HepG2 (cell line): ENCODE data around the gene VARS1. TPM values are rescaled to one million over a fixed set of nuclear protein-coding genes. Genes with fewer than 3 reads are reported as not detected.
A peak's percentile ranks its signal among the peaks of the same experiment; 100 is the strongest.

Experiments
- ASH2L ChIP-seq: fragments of 300-600, 200-600 bp; sonication (generic); IDR thresholded peaks from 2 replicates; pipeline ENCODE4 v1.7.0; 2017; ENCODE audit warnings: low read depth, mild to moderate bottlenecking, moderate library complexity, mixed read lengths, low read length; ENCODE audit not compliant: insufficient read length
- FIP1L1 ChIP-seq: fragments of 200-400 bp; formaldehyde crosslinking; IDR thresholded peaks from 2 replicates; pipeline ENCODE4 v1.6.1; 2018; ENCODE audit warnings: low read depth, mild to moderate bottlenecking, low read length, moderate library complexity, borderline replicate concordance; ENCODE audit not compliant: insufficient read depth
- HDAC2 ChIP-seq: sonication (generic); formaldehyde crosslinking; IDR thresholded peaks from 2 replicates; pipeline ENCODE4 v1.4.0; 2020; ENCODE audit warnings: missing genetic modification reagents
- HDAC6 ChIP-seq: fragments of 200-600 bp; sonication (generic); IDR thresholded peaks from 2 replicates; pipeline ENCODE4 v1.7.0; 2017; ENCODE audit warnings: mild to moderate bottlenecking, antibody characterized with exemption, low read length, low read depth
- KDM5B ChIP-seq: sonication (generic); formaldehyde crosslinking; IDR thresholded peaks from 2 replicates; pipeline ENCODE4 v1.4.0; 2020; ENCODE audit warnings: missing genetic modification reagents, mild to moderate bottlenecking, borderline replicate concordance
- MBD4 ChIP-seq: IDR thresholded peaks from 2 replicates; pipeline ENCODE4 v1.6.1; 2012; ENCODE audit warnings: low read length, inconsistent platforms, borderline replicate concordance
- POGZ ChIP-seq: sonication (generic); formaldehyde crosslinking; IDR thresholded peaks from 2 replicates; pipeline ENCODE4 v1.4.0; 2020; ENCODE audit warnings: mild to moderate bottlenecking, missing genetic modification reagents
- SIN3A ChIP-seq: IDR thresholded peaks from 2 replicates; pipeline ENCODE4 v1.6.1; 2011; ENCODE audit warnings: low read depth, mild to moderate bottlenecking, control low read depth, low read length, borderline replicate concordance
- THYN1 ChIP-seq: sonication (generic); formaldehyde crosslinking; IDR thresholded peaks from 2 replicates; pipeline ENCODE4 v1.8.1; 2023; ENCODE audit warnings: low read depth, mild to moderate bottlenecking, moderate library complexity, missing genetic modification reagents, borderline replicate concordance
- ZBTB7A ChIP-seq: sonication (generic); formaldehyde crosslinking; IDR thresholded peaks from 2 replicates; pipeline ENCODE4 v1.8.0; 2022; ENCODE audit warnings: mild to moderate bottlenecking, missing genetic modification reagents
- ZNF282 ChIP-seq: fragments of 450-650 bp; IDR thresholded peaks from 2 replicates; pipeline ENCODE4 v1.6.1; 2018; ENCODE audit not compliant: partially characterized antibody
- ZNF296 ChIP-seq: sonication (generic); formaldehyde crosslinking; conservative IDR thresholded peaks from 2 replicates; pipeline ENCODE4 v1.5.0; 2020; ENCODE audit warnings: mild to moderate bottlenecking, missing genetic modification reagents
- ZNF33B ChIP-seq: sonication (generic); formaldehyde crosslinking; IDR thresholded peaks from 2 replicates; pipeline ENCODE4 v1.5.1; 2020; ENCODE audit warnings: mild to moderate bottlenecking, missing genetic modification reagents
- ZNF451 ChIP-seq: sonication (generic); formaldehyde crosslinking; IDR thresholded peaks from 2 replicates; pipeline ENCODE4 v1.5.0; 2020; ENCODE audit warnings: mild to moderate bottlenecking, missing genetic modification reagents
- ZNF549 ChIP-seq: sonication (generic); formaldehyde crosslinking; IDR thresholded peaks from 2 replicates; pipeline ENCODE4 v1.5.0; 2020; ENCODE audit warnings: missing genetic modification reagents
- ZNF773 ChIP-seq: sonication (generic); formaldehyde crosslinking; IDR thresholded peaks from 2 replicates; pipeline ENCODE4 v1.4.0; 2020; ENCODE audit warnings: missing genetic modification reagents, borderline replicate concordance
- ZNF777 ChIP-seq: sonication (generic); formaldehyde crosslinking; IDR thresholded peaks from 2 replicates; pipeline ENCODE4 v1.4.0; 2020; ENCODE audit warnings: missing genetic modification reagents
- ZNF780A ChIP-seq: sonication (generic); formaldehyde crosslinking; IDR thresholded peaks from 2 replicates; pipeline ENCODE4 v1.8.0; 2022; ENCODE audit warnings: mild to moderate bottlenecking, missing genetic modification reagents, moderate library complexity
- ZSCAN30 ChIP-seq: sonication (generic); formaldehyde crosslinking; IDR thresholded peaks from 2 replicates; pipeline ENCODE4 v1.5.0; 2020; ENCODE audit warnings: mild to moderate bottlenecking, missing genetic modification reagents
- polyA plus RNA-seq, 8 experiments: library from polyadenylated mRNA; depleted of rRNA in 3 of 8; stranded (reverse) in 7 of 8; unstranded in 1 of 8; fragments of >200 nt; fragmentation: Illumina TruSeq in 4 of 8; extraction: Trizol in 4 of 8; gene quantifications; 2 replicates each; pipeline versions ENCODE4 v1.2.1 to v1.2.3, GENCODE V29; 2011 to 2016; ENCODE audit warnings: low read depth in 4 of 8, missing spikeins in 1 of 8, mixed read lengths in 1 of 8; ENCODE audit not compliant: insufficient read depth in 1 of 8
- total RNA-seq, 5 experiments: library from RNA; depleted of rRNA; stranded (reverse); fragments of >200 nt; fragmentation: Illumina TruSeq; extraction: Trizol; gene quantifications; 2 replicates each; pipeline ENCODE4 v1.2.3, GENCODE V29; 2016; ENCODE audit warnings: low read depth in 1 of 5
- TF ChIP-seq, protein P1 (sequence below): sonication (generic); formaldehyde crosslinking; IDR thresholded peaks from 2 replicates; pipeline ENCODE4 v1.5.0; 2020; ENCODE audit warnings: missing genetic modification reagents
- TF ChIP-seq, protein P2 (sequence below): IDR thresholded peaks from 2 replicates; pipeline ENCODE4 v1.6.1; 2016; ENCODE audit warnings: low read depth, control low read depth
- TF ChIP-seq, protein P3 (sequence below): IDR thresholded peaks from 2 replicates; pipeline ENCODE4 v1.6.1; 2012; ENCODE audit warnings: low read depth, low read length, improper control_type of control experiment

VARS1 gene
- total and polyA plus RNA-seq, 2 of the 13 experiments (the other 11 are each of a cell fraction or from before 2014, with no cell fraction given) = 14.7 to 56.1 TPM

DNA sequence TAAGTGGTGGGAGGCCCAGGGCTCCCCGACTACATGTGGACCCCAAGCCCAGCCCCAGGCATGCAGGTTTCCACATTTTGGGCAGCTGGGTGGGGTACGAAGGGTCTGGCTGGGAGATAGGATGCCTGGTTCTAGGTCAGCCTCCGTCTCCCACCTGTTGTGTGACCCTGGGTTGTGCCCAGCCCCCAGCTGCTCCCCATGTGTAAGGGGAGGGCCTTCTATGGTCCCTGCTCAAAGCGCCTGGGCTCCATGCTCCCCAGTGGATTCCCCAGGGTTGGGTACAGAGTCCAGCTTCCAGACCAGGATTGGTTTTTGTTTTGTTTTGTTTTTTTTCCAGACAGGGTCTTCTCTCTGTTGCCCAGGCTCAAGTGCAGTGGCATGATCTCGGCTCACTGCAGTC is 17.4 kb downstream of the VARS1 start (continued):
- TF ChIP-seq, protein P1, sequence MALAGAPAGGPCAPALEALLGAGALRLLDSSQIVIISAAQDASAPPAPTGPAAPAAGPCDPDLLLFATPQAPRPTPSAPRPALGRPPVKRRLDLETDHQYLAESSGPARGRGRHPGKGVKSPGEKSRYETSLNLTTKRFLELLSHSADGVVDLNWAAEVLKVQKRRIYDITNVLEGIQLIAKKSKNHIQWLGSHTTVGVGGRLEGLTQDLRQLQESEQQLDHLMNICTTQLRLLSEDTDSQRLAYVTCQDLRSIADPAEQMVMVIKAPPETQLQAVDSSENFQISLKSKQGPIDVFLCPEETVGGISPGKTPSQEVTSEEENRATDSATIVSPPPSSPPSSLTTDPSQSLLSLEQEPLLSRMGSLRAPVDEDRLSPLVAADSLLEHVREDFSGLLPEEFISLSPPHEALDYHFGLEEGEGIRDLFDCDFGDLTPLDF = no peak
- TF ChIP-seq ZBTB7A (CRISPR knock-in tag) (0 out of 2 replicates have a peak, but pooled peaks have one; percentile 35), THYN1 (CRISPR knock-in tag) (no peak), FIP1L1 (no peak), ZNF282 (no peak), ZNF296 (CRISPR knock-in tag) (no peak), ZSCAN30 (CRISPR knock-in tag) (no peak), KDM5B (CRISPR knock-in tag) (no peak), POGZ (CRISPR knock-in tag) (no peak), ZNF780A (CRISPR knock-in tag) (no peak), SIN3A (no peak), ZNF451 (CRISPR knock-in tag) (no peak), ZNF773 (CRISPR knock-in tag) (no peak), ZNF33B (CRISPR knock-in tag) (0 out of 2 replicates have a peak, but pooled peaks have one; percentile 37), ZNF777 (no peak), ASH2L (no peak), ZNF549 (no peak), MBD4 (no peak), HDAC6 (no peak), HDAC2 (CRISPR knock-in tag) (no peak)
- TF ChIP-seq, protein P2, sequence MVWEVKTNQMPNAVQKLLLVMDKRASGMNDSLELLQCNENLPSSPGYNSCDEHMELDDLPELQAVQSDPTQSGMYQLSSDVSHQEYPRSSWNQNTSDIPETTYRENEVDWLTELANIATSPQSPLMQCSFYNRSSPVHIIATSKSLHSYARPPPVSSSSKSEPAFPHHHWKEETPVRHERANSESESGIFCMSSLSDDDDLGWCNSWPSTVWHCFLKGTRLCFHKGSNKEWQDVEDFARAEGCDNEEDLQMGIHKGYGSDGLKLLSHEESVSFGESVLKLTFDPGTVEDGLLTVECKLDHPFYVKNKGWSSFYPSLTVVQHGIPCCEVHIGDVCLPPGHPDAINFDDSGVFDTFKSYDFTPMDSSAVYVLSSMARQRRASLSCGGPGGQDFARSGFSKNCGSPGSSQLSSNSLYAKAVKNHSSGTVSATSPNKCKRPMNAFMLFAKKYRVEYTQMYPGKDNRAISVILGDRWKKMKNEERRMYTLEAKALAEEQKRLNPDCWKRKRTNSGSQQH = 0 out of 2 replicates have a peak, but pooled peaks have one; percentile 76
- TF ChIP-seq, protein P3, sequence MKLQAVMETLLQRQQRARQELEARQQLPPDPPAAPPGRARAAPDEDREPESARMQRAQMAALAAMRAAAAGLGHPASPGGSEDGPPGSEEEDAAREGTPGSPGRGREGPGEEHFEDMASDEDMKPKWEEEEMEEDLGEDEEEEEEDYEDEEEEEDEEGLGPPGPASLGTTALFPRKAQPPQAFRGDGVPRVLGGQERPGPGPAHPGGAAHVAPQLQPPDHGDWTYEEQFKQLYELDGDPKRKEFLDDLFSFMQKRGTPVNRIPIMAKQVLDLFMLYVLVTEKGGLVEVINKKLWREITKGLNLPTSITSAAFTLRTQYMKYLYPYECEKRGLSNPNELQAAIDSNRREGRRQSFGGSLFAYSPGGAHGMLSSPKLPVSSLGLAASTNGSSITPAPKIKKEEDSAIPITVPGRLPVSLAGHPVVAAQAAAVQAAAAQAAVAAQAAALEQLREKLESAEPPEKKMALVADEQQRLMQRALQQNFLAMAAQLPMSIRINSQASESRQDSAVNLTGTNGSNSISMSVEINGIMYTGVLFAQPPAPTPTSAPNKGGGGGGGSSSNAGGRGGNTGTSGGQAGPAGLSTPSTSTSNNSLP = no peak
